ENCODE results near the gene KIF13A. TPM values are rescaled to one million over a fixed set of nuclear protein-coding genes. Genes with fewer than 3 reads are reported as not detected.

The KIF13A gene
- total and polyA plus RNA-seq, 9 of the 15 experiments (the other 6 are each of a cell fraction or from before 2014, with no cell fraction given): 3.6 to 44.3 (median 29.7) TPM

GRCh38 chr6:17730078-17730704 lies 257.2 kb downstream of the KIF13A start (continued):
- no peak for TF ChIP-seq ZNF609 (CRISPR knock-in tag; IDR thresholded peaks at IDR 0.05; ENCODE audit: borderline replicate concordance)
- TF ChIP-seq CREB3L1 (IDR thresholded peaks at IDR 0.05; ENCODE audit: borderline replicate concordance, low read depth): peak; percentile 29; the same call in 1 of the 2 replicates
- no peak for TF ChIP-seq SMAD3 (CRISPR knock-in tag; conservative IDR thresholded peaks at IDR 0.05)
- TF ChIP-seq ZNF551 (CRISPR knock-in tag; IDR thresholded peaks at IDR 0.05): no peak
- TF ChIP-seq ZNF184 (CRISPR knock-in tag; IDR thresholded peaks at IDR 0.05): no peak
- 0 out of 2 replicates have a peak, but pooled peaks have one; percentile 0 for TF ChIP-seq EP400 (IDR thresholded peaks at IDR 0.05)
- TF ChIP-seq BRCA1 (IDR thresholded peaks at IDR 0.05): no peak
- no peak for TF ChIP-seq BRCA1 (CRISPR knock-in tag; IDR thresholded peaks at IDR 0.05)
